ENCODE results near the gene ARHGAP19. TPM values are rescaled to one million over a fixed set of nuclear protein-coding genes. Genes with fewer than 3 reads are reported as not detected.

ARHGAP19 gene
- total and polyA plus RNA-seq, 2 of the 8 experiments (the other 6 are each of a cell fraction or from before 2014, with no cell fraction given) = 13.3 to 32.1 TPM

- Histone ChIP-seq H4K91ac (replicated peaks; ENCODE audit: insufficient read length, low read length) (no peak overlapping the region), H3K9me3 (ENCODE audit: insufficient read depth in 2 of 2, low read depth in 1 of 2, low read length in 1 of 2) (no peaks in the 10 kb centered on the region), H3K23ac (ENCODE audit: insufficient read length) (no peak overlapping the region), H2BK12ac (ENCODE audit: low read depth, low read length) (no peak overlapping the region), H4K8ac (ENCODE audit: extremely low read depth, insufficient read depth, low read length) (no peak overlapping the region; the same call in 1 of the 2 replicates), H3K4me3 (ENCODE audit: extremely low read depth in 1 of 4, insufficient read depth in 2 of 4, low read depth in 3 of 4, low read length in 4 of 4) (no peak overlapping the region), H3K56ac (replicated peaks; ENCODE audit: insufficient read length, low read depth, low read length) (no peak overlapping the region), H3K23me2 (ENCODE audit: low read depth, low read length) (no peaks in the 10 kb centered on the region), H4K5ac (ENCODE audit: insufficient read length, low read depth, low read length) (no peak overlapping the region), H2BK15ac (ENCODE audit: low read length) (no peak overlapping the region), H3K18ac (ENCODE audit: extremely low read depth, low read length) (no peak overlapping the region), H3K27ac (ENCODE audit: low read depth, low read length) (no peak overlapping the region), H3K4ac (replicated peaks; ENCODE audit: insufficient read length, low read depth, low read length) (no peak overlapping the region), H3K4me2 (ENCODE audit: insufficient read depth in 1 of 2, low read depth in 2 of 2, low read length in 2 of 2) (no peak overlapping the region), H2BK120ac (replicated peaks; ENCODE audit: low read depth, low read length) (no peak overlapping the region), H2AK5ac (ENCODE audit: low read depth, low read length) (no peak overlapping the region), H3K79me2 (ENCODE audit: control insufficient read depth in 1 of 2, insufficient read depth in 2 of 2, low read length in 2 of 2) (no peaks in the 10 kb centered on the region), H3K14ac (ENCODE audit: insufficient read length) (no peak overlapping the region), H2BK5ac (ENCODE audit: low read depth, low read length) (no peak overlapping the region), H3K36me3 (ENCODE audit: control insufficient read depth in 2 of 4, insufficient read depth in 4 of 4, low read length in 3 of 4) (no peaks in the 10 kb centered on the region), H4K20me1 (replicated peaks in 1 of 2; ENCODE audit: control insufficient read depth in 1 of 2, insufficient read depth in 2 of 2, low read length in 2 of 2) (peaks cover 0 to 2% of the 10 kb centered on the region in 2 experiments), H2AFZ (ENCODE audit: low read length) (no peak overlapping the region), H2BK20ac (ENCODE audit: low read length) (no peak overlapping the region), H3K4me1 (replicated peaks in 1 of 4; ENCODE audit: control insufficient read depth in 3 of 4, insufficient read depth in 4 of 4, low read length in 3 of 4) (no peaks in the 10 kb centered on the region), H3K9ac (replicated peaks in 1 of 4; ENCODE audit: extremely low read depth in 1 of 4, low read depth in 3 of 4, low read length in 3 of 4) (no peak overlapping the region), H3K27me3 (replicated peaks in 1 of 4; ENCODE audit: control insufficient read depth in 3 of 4, extremely low read depth in 1 of 4, insufficient read depth in 3 of 4, low read length in 3 of 4) (no peaks in the 10 kb centered on the region), H3K79me1 (ENCODE audit: low read depth, low read length) (no peaks in the 10 kb centered on the region)
- WGBS, 2 experiments (ENCODE audit: extremely low coverage in 1 of 2, insufficient coverage in 1 of 2, insufficient read length in 1 of 2, insufficient replicate concordance in 2 of 2, low coverage in 1 of 2, low lambda C conversion rate in 2 of 2, missing lambda C conversion rate in 1 of 2) = 99% methylated on average over 5 of the region's 6 CpGs; no CpG with 5 or more reads in 1 of the 2 experiments
- ChIA-PET POLR2A (ENCODE audit: partially characterized antibody) (interaction anchor here (2.6 kb wide), 1 partner anchor 17 kb away, joined by 8 read pairs; no protein-coding TSS in a partner anchor), CTCF (ENCODE audit: partially characterized antibody) (interaction anchor here (0.7 to 44.6 kb wide), 10 partner anchors 10 to 172 kb away, joined by 3 to 1348 read pairs (median 37); partner anchors contain the start of gene SLIT1)
- no peak for FAIRE-seq
- DNase-seq (ENCODE audit: low read depth in 1 of 2, low spot score in 2 of 2) = peak in 1 of 2 experiments; percentile 41
- TF ChIP-seq JUN (IDR thresholded peaks at IDR 0.05; ENCODE audit: low read depth, low read length) (no peak), TAF7 (optimal IDR thresholded peaks at IDR 0.05; ENCODE audit: borderline replicate concordance, low read depth, low read length) (no peak), YY1 (IDR thresholded peaks at IDR 0.05; ENCODE audit: low read depth, low read length) (no peak), NRF1 (IDR thresholded peaks at IDR 0.05; ENCODE audit: low read depth, low read length) (no peak), POLR2A (IDR thresholded peaks at IDR 0.05; ENCODE audit: control extremely low read depth in 1 of 2, low read depth in 2 of 2, low read length in 2 of 2) (no peak), BCL11A (IDR thresholded peaks at IDR 0.05; ENCODE audit: low read depth in 2 of 2, low read length in 2 of 2) (no peak), CREB1 (IDR thresholded peaks at IDR 0.05) (no peak), FOSL1 (IDR thresholded peaks at IDR 0.05; ENCODE audit: insufficient read depth, low read depth, low read length) (no peak), RNF2 (IDR thresholded peaks at IDR 0.05; ENCODE audit: borderline replicate concordance, low read depth, low read length, missing control alignments, poor library complexity, severe bottlenecking) (no peak), POLR2AphosphoS5 (IDR thresholded peaks at IDR 0.05; ENCODE audit: low read depth, low read length) (no peak), RBBP5 (IDR thresholded peaks at IDR 0.05; ENCODE audit: borderline replicate concordance, low read depth, low read length) (no peak), ATF3 (IDR thresholded peaks at IDR 0.05; ENCODE audit: insufficient read depth, low read depth, low read length) (no peak), CBX5 (IDR thresholded peaks at IDR 0.05; ENCODE audit: low read depth, low read length) (no peak), KDM1A (IDR thresholded peaks at IDR 0.05; ENCODE audit: borderline replicate concordance, low read length) (no peak)
These were observed 85.3 kb downstream of the ARHGAP19 start for GRCh38 chr10:97207131-97207530.
